Neuron (in vitro differentiated cells): ENCODE data around the gene CD82.

Experiments
- H2AFZ ChIP-seq: one replicate; pipeline ENCODE4 v1.6.1; 2013; ENCODE audit warnings: low read depth, mild to moderate bottlenecking, inconsistent platforms, low read length, moderate library complexity
- H3K27me3 ChIP-seq: one replicate; pipeline ENCODE4 v1.6.1; 2013; ENCODE audit warnings: low read length; ENCODE audit not compliant: insufficient read depth
- H3K36me3 ChIP-seq: one replicate; pipeline ENCODE4 v1.6.1; 2013; ENCODE audit warnings: low read length; ENCODE audit not compliant: insufficient read depth
- H3K4me1 ChIP-seq: one replicate; pipeline ENCODE4 v1.6.1; 2013; ENCODE audit warnings: low read length; ENCODE audit not compliant: insufficient read depth
- H3K4me3 ChIP-seq: 2 replicates; pipeline ENCODE4 v1.5.1; 2013; ENCODE audit warnings: mild to moderate bottlenecking, low read length, moderate library complexity
- H3K9me3 ChIP-seq: one replicate; pipeline ENCODE4 v1.6.1; 2013; ENCODE audit warnings: low read length

Gene CD82

DNA sequence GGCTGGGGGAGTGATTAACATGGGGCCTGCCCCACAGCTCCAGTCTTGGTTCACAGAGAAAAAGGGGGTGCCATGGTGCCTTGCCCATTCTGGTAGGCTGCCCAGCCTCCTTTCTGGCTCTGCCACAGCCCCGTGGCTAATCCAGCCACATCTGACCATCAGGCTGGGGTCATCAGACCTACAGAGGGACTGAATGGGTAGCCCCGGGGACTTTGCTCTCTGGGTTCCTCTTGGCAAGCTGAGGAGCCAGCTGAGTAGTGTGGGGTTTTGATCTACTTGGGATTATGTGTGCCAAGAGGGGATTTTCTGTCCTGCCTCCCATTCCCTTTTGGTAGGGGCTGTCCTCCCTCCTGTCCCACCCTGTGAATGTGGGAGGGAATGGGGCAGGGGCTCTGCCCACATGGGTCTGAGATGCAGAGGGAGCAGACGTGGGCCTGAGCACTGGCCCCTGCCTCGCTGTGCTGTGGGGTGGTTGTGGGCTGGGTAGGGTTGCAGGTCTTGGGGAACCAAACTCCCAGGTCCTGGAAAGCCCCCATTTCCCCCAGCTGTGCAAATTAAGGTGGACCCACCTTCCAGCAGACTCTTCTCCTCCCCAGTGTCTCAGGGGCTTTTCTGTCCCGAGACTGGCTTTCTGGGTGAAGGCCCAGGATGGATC lies 32.0 kb downstream of the CD82 start:
- H3K4me1 ChIP-seq, result peaks cover 5% of the 10 kb centered on the region
- H3K4me3 ChIP-seq, result no peak overlapping the region
- no peak overlapping the region for H2AFZ ChIP-seq
- no peaks in the 10 kb centered on the region for H3K27me3 ChIP-seq
- H3K36me3 ChIP-seq, result no peaks in the 10 kb centered on the region
- no peaks in the 10 kb centered on the region for H3K9me3 ChIP-seq

DNA sequence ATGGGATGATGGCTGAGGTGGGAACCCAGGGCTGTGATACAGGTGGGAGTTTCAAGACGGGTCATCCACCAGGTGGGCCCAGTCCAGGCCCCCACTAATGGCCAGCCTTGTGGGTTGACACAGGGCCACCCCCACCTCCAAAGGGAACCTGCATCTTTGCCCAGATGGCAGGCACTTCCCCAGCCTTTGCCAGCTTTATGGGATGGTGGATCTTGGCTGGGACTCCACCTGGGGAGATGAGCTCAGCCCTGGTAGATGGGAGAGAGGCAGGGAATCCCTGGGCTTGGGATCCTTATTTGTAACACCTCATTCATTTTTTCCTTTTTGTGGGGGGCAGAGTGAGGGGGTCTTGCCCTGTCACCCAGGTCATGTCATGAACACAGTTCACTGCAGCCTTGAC lies 33.4 kb downstream of the CD82 start:
- no peaks in the 10 kb centered on the region for H3K27me3 ChIP-seq
- H3K9me3 ChIP-seq, result no peaks in the 10 kb centered on the region
- H3K4me1 ChIP-seq, result peaks cover 5% of the 10 kb centered on the region
- H2AFZ ChIP-seq, result no peak overlapping the region
- H3K4me3 ChIP-seq, result no peak overlapping the region
- no peaks in the 10 kb centered on the region for H3K36me3 ChIP-seq

DNA sequence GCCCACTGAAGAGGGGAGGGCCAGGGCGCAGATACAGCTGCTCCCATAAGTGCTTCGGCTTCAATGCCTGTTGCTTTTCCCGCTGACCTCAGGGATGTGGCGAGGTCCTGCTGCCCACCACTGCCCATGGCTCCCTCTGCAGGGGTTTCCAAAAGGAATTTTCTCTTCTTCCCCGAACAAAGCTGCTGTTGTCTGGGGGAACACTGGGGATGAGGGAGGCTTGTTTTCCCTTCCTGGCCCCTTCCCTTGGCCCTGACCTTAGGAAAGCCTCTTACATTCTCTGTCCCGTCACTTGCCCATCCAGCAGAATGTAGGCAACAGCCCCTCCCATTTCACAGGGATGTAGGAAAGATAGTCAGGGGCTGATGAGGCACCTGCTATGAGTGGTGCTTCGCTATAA lies 34.8 kb downstream of the CD82 start:
- Histone ChIP-seq H3K9me3 (no peaks in the 10 kb centered on the region), H2AFZ (no peak overlapping the region), H3K4me3 (no peak overlapping the region), H3K36me3 (no peaks in the 10 kb centered on the region), H3K4me1 (peaks cover 8% of the 10 kb centered on the region), H3K27me3 (no peaks in the 10 kb centered on the region)

DNA sequence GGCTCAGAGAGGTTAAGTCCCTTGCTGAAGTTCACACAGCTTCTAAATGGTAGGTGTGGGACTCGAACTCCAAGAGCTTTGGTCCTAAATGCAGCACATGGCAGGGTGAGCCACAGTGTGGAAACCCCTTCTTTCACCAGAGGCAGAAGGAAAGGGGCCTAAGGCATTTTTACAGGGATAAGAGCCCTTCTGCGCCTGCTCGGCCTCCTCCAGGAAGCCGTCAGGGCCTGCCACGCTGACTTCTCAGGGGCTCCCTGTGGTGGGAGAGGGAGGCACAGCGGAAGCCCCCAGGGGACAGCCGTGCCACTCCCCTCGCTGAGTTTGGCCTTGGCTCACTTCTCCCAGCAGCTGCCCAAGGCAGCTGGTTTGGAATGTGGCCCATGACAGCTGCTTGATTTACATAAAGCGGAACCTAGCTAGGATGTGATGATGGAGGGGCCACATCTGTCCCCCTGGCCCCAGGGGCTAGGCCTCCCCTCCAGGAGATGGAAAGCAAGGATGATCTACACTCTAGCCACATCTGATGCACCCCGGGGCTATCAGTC lies 35.4 kb downstream of the CD82 start:
- Histone ChIP-seq H3K4me1 (peaks cover 8% of the 10 kb centered on the region), H3K9me3 (no peaks in the 10 kb centered on the region), H3K4me3 (no peak overlapping the region), H3K27me3 (no peaks in the 10 kb centered on the region), H2AFZ (no peak overlapping the region), H3K36me3 (no peaks in the 10 kb centered on the region)

DNA sequence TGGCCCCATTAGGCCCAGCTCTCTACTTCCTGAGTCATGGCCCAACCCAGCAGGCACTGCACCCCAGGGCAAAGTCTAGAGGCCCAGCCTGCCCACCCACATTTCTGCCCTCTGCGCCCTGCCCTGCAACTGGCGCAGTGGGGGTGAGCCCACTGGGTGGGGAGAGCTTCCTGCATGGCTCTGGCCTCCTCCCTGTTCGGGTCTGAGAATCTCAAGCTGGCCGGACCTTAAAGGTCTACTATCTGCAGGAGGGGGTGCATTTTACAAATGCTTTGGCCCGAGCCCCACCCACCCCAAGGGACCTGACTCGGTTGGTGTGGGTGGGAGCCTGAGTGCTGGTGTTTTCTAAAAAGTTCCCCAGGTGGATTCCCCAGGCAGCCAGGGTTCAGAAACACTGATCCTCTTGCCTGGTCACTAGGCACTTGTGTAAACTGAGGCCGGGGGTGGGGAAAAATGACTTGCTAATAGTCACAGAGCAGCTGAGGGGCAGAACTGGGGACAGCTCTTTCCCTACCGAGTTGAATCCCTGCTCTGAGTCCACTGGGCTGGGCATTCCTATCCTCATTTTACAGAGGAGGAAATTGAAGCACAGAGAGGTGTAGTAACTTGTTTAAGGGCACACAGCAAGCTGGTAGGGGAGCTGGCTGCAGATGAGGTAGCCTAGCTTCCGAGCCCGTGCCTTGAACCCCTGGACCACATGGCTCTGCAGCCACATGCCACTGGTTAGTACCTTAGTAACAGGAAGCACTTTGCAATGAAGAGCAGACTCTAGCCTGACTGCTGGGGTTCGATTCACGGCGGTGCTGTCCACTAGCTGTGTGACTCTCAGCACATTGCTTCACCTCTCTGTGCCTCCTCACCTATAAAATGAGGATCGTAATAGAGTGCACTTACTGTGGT lies 36.3 kb downstream of the CD82 start:
- Histone ChIP-seq H3K27me3 (no peaks in the 10 kb centered on the region), H3K4me1 (peaks cover 8% of the 10 kb centered on the region), H3K9me3 (no peaks in the 10 kb centered on the region), H3K4me3 (no peak overlapping the region), H2AFZ (no peak overlapping the region), H3K36me3 (no peaks in the 10 kb centered on the region)

DNA sequence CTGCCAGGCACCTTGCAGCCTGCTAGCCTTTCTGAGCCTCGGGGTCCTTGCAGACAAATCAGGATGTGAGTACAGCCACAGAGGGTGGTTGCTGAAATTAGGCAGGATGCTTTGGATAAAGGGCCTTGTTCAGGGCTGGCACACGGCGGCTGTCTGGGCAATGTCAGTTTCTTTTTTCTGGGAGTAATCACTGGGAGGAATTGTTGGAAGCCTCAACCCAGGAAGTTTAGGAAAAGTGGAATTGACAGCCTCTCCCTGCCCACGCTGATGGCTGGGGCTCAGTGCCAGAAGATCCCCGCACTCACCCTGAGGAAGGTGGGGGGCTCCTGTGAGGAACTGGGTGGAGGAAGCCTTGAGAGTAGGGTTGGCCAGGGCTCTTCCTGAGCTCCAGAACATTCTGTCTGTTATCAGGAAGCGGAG lies 37.4 kb downstream of the CD82 start:
- H3K4me1 ChIP-seq, result peaks cover 8% of the 10 kb centered on the region
- no peaks in the 10 kb centered on the region for H3K27me3 ChIP-seq
- no peaks in the 10 kb centered on the region for H3K9me3 ChIP-seq
- no peak overlapping the region for H3K4me3 ChIP-seq
- no peaks in the 10 kb centered on the region for H3K36me3 ChIP-seq
- no peak overlapping the region for H2AFZ ChIP-seq

DNA sequence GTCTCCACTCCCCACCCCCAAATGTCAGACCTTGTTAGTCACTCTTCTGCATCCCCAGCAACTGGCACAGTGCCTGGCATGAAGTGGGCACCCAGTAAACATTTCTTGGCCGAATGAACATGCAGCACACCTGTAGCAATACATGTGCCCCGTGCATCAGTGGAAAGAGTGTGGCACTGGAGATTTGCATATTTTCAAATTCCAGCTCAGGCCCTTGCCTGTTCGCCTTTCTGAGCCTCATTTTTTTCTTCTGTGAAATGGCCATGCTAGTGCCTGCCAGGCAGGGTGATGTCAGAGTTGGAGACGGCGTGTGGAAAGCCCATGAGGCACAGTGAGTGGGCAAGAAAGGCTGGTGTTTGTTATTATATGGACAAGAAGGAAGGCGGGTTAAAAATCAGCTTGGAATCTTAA lies 38.7 kb downstream of the CD82 start:
- no peaks in the 10 kb centered on the region for H3K36me3 ChIP-seq
- H2AFZ ChIP-seq, result no peak overlapping the region
- no peak overlapping the region for H3K4me3 ChIP-seq
- no peaks in the 10 kb centered on the region for H3K27me3 ChIP-seq
- H3K9me3 ChIP-seq, result no peaks in the 10 kb centered on the region
- peaks cover 8% of the 10 kb centered on the region for H3K4me1 ChIP-seq

DNA sequence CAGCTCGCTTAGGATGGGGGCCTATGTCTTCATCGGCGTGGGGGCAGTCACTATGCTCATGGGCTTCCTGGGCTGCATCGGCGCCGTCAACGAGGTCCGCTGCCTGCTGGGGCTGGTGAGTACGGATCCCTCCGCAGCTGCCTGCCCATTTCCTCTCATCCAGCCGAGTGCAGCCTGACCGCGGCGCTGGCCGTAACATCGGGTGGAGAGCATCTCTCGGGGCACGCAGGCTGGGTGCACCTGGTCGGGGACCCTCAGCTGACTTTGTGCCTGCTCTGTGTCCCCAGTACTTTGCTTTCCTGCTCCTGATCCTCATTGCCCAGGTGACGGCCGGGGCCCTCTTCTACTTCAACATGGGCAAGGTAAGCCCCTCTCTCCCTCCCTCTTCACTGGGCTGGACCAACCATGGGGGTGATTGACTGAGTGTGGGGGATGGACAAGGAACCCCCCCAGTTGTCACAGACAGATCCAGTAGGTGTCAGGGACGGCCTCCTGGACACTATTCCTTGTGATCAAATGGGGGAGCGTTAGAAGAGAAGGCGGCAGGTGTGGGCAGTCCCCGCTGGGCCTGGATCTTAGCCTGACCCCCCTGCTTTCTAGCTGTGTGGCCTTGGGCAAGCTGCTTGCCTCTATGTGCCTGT lies 39.7 kb downstream of the CD82 start:
- H3K36me3 ChIP-seq, result no peaks in the 10 kb centered on the region
- H3K4me1 ChIP-seq, result peaks cover 6% of the 10 kb centered on the region
- no peaks in the 10 kb centered on the region for H3K9me3 ChIP-seq
- no peak overlapping the region for H2AFZ ChIP-seq
- H3K4me3 ChIP-seq, result no peak overlapping the region
- H3K27me3 ChIP-seq, result no peaks in the 10 kb centered on the region

DNA sequence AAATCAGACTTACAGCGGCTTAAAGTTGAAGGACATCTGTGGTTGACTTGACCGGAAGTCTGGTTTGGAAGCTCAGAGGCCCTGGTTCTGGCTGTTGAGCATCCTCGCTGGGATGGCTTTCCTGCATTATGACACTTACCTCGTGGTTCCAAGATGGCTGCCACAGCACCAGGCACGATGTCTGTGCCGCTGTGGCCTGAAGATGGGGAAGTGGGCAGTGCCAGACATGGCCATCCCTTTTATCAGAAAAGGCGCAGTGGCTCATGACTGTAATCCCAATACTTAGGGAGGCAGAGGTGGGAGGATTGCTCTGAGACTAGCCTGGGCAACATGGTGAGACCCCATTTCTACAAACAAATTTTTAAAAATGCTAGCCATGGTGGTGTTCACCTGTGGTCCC lies 40.5 kb downstream of the CD82 start:
- Histone ChIP-seq H3K36me3 (no peaks in the 10 kb centered on the region), H3K9me3 (no peaks in the 10 kb centered on the region), H3K27me3 (no peaks in the 10 kb centered on the region), H3K4me3 (no peak overlapping the region), H2AFZ (no peak overlapping the region), H3K4me1 (peaks cover 2% of the 10 kb centered on the region)

DNA sequence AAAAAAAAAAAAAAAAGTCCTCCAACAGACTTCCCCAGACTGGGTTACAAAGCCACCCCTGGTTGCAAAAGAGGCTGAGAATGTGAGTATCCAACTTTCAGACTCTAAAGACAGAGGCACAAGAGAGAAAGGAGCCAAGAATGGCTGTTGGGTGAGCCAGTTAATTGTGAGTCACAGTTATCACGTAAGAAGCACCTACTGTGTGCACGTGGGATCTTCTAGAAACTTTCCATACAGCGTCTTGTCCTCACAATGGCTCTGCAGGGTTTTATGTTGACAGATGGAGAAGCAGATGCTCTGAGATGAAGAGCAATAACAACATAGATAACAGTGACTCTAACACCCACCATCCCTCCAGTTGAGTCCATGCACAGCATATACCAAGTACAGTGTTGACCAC lies 41.0 kb downstream of the CD82 start:
- Histone ChIP-seq H2AFZ (no peak overlapping the region), H3K4me1 (peaks cover 2% of the 10 kb centered on the region), H3K4me3 (no peak overlapping the region), H3K9me3 (no peaks in the 10 kb centered on the region), H3K36me3 (no peaks in the 10 kb centered on the region), H3K27me3 (no peaks in the 10 kb centered on the region)

DNA sequence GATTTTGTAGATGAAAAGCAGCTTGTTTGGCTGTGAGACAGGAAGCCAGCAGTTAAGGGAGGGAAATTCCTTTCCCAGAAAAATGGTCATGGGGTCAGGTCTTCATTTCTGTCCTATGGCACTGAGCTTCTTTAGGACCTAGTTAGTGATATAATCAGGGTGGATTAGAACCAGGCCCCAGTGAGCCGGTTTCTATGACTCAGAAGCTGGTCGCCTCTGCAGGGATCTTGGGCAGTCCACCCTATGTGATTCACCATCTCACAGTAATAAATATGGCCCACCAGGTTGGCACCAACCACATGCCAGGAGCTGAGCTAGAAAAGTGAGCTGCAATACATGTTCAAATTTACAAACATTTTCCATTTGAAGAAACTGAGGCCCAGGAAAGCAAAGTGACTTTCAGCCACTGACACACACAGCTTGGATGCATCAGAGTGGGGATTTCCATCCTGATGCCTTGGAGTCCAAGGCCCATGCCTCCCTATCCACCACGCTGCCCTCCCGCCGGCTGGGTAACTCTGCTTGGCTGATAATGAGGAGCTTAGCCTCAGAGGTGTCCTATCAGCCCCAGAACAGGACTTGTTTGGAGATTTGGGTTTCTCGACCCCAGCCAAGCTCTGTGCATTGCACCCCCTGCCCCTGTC lies 42.0 kb downstream of the CD82 start:
- Histone ChIP-seq H3K9me3 (no peaks in the 10 kb centered on the region), H3K4me3 (no peak overlapping the region), H2AFZ (no peak overlapping the region), H3K27me3 (no peaks in the 10 kb centered on the region), H3K36me3 (no peaks in the 10 kb centered on the region), H3K4me1 (peaks cover 2% of the 10 kb centered on the region)

DNA sequence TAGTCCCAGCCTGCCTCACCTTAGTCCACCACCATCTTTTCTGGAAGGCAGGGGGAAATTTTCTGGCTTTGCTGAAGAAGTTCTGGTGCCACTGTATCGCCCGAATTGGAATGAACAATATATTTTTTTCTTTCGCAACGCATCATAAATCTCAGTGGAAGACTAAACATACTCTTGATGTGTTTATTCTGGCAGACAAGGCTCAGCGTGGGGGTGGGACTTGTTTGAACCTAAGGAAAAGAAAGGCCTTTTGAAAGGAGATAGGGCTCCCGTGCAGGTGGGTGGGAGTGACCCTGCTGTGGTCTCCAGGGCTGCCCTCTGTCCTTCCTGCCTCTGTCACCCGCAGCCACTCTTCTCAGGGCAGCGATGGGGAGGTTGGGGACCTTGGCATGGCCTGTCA lies 42.5 kb downstream of the CD82 start:
- no peaks in the 10 kb centered on the region for H3K36me3 ChIP-seq
- H3K4me3 ChIP-seq, result no peak overlapping the region

DNA sequence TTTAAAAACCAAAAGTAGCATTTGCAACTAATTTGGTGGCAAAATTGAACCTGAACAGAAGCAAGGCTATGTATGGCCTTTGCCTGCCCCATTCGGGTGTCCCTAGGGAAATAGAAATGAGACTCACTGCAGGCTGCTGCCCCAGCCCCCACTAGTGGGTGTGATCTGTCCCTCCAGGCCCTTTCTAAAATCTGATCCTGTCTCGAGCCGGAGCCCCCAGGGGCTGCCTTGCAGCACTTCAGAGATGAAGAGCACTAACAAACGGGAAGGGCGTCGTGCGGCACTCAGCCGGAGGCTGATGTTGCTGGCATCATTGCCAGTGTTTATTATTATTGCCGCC lies 43.2 kb downstream of the CD82 start:
- H3K9me3 ChIP-seq, result no peaks in the 10 kb centered on the region
- H3K4me3 ChIP-seq, result no peak overlapping the region
- H3K36me3 ChIP-seq, result no peaks in the 10 kb centered on the region
- H2AFZ ChIP-seq, result no peak overlapping the region
- peaks cover 2% of the 10 kb centered on the region for H3K4me1 ChIP-seq
- H3K27me3 ChIP-seq, result peaks cover 3% of the 10 kb centered on the region

More for the DNA sequence above, 42.5 kb downstream of the CD82 start:
- Histone ChIP-seq H3K4me1 (peaks cover 2% of the 10 kb centered on the region), H3K27me3 (peaks cover 3% of the 10 kb centered on the region), H2AFZ (no peak overlapping the region), H3K9me3 (no peaks in the 10 kb centered on the region)
